HG02623 (cell line): Measurements from ENCODE around the gene CLN6.

Source experiments
- ATAC-seq: cut with Tn5 transposase; IDR thresholded peaks from one replicate; pipeline ENCODE4 v1.9.1; 2021; ENCODE audit warnings: moderate library complexity; ENCODE audit not compliant: unreplicated experiment

Gene CLN6

GRCh38 chr15:68229386-68230156 lies at the start of gene CLN6:
TSS of gene CLN6 (minus strand) at chr15:68229728. CDS start at chr15:68229584, 144 bp downstream.
- peak; percentile 65 for ATAC-seq

DNA sequence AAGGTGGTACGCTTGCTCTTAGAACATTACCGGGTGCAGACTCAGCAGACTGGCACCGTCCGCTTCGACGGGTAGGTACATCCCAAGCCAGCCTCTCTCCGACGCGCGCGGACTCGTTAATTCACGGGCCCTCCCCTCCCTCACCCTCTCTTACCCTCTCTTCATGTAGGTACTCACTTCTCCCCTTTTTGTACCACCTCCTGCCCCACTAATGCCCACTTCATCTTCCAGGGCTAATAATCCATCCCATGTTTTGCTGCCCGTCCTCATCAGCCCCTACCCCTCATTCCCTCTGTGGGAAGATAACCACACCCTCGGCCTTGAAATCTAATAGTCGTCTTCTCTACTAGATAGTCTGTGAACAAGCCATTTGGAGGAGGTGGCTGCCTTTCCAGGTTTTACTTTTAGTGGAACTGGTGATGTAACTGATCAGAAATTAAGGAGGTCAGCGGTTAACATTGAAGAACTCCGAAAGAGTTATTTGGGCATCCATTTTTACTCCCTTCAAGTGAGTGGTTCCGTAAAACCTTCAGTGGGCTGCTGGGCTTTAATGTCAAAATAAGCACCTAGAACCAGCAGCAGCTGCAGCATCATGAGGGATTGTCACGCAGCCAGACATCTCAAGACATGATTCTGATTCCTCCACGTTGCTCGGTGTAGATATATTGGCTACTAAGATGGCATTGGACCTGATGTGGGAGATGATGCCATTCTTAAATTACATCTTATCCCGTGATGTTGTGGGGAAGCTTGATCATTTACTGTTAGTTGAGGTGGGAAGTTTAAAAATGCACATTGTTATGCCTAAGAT lies 49.3 kb upstream of the CLN6 start:
- ATAC-seq, result no peak

DNA sequence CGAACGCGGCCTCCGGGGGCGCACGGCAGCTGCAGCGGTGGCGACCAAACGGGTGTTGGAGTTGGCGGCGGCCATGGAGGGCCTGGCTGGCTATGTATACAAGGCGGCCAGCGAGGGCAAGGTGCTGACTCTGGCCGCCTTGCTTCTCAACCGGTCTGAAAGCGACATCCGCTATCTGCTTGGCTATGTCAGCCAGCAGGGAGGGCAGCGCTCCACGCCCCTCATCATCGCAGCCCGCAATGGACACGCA lies 48.7 kb upstream of the CLN6 start:
- no peak for ATAC-seq

DNA sequence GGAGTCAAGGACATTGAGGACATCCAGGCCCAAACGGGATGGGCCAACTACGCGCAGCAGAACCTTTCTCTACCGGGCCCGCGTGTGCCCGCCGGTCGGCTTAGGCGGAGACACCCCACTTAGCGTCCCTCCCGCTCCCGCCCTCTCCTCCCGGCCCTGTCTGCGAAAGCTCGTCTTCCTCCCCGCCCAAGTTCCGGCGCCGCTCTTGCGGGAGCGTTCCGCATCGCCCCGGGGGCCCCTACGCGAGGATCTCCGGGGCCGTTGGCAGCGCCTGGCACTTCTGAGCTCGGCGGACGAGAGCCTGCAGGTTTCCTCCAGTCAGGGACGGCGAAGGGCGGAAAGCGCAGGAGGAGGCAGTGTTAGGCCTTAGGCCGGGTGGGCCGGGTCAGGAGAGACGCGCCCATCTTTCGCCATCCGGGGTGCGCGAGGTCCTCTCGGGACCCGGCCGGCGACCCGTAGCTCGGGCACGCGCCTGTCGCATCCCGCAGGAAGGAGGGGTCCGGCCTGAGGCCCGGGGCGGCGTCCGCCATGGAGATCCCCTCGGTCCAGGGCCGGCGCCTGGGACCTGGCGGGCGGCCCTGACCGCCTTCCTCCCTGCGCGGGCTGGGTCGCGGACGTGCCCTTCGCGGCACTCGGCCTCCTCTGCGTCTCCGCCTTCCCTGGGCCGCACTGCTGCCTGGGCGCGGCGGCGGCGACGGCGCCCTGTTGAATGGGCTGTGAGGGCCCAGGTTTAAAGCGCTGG lies 48.2 kb upstream of the CLN6 start, which contains the start of gene FEM1B:
FEM1B (plus strand) TSS at position 143 of the 742 bp plus-strand sequence. CDS start 673 bp downstream, outside the sequence.
- ATAC-seq, result peak; percentile 78

- ATAC-seq, result peak; percentile 2
These were observed 47.6 kb upstream of the CLN6 start for GRCh38 chr15:68277131-68277602.

DNA sequence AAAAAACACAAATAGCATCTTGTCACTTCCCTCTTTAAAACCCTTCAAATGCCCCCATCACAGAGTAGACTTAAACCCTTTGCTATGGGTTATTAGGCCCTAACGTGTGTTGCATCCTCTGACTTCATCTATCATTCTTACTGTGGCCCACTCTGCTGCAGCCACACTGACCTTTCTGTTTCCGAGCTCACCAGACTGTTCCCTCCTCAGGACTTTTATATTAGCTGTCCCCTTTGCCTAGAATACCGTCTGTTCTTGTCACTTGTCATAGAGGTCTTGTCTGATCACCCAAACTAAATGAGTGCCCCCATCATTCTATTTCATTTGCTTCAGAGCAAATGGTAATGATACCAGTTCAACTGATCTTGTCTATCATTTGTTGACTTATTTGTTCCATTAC lies 47.1 kb upstream of the CLN6 start:
- ATAC-seq, result no peak

DNA sequence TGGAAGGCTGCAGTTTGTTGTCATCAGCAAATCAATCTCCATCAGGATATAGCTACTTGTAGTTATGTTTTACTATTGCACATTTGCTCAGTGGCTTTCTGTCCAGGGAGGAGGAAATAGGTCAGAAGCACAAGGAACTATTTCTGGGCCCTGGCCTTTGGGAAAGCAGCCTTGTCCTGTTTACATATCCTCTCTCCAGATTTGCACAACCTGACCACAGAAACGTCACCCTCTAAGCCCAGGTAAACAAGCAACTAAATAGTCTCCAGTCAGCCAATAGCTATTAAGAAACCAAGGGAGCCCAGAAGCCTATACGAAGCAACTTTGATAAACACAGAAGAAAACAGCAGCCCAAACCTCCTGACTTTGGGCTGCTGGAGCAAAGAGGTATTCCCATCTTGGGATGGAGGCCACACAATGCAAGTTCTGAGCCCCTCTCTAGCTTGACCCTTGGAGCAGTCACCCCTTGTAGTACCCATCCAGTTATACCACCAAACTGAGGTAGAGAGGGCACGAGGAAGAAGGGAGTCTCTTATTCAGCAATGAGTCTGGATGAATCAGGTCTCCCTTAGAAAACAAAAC lies 45.7 kb upstream of the CLN6 start:
- ATAC-seq, result no peak

DNA sequence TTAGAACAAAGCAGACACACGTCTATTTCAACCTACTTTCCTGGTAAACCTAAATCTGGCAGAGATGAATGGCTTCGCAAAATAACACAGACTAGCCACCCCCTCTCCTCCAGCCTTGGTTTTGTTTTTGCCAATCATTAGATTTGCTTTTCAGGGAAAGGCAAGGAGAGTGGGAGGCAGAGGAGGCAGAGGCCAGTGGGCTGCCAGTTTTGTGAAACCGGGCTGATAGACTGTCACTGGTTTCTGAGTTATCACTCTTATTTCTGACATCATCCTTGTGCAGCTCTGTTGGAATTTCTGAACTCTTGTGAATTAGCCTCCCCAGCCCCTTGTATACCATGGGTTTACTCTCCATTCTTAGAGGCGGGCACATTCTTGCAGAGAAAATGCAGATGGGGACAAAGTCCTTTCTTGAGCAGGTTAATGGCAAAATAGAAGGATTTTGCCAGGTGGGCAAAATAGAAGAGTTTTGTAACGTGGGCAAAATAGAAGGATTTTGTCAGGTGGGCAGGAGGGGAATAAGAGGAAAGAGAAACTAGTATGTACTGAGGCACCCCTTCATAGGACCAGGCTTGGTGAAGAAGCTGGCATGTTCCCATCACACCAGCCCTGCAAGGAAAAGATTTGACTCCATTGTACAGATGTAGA lies 44.8 kb upstream of the CLN6 start:
- ATAC-seq, result no peak

- ATAC-seq, result no peak
These were observed 43.3 kb upstream of the CLN6 start for GRCh38 chr15:68272721-68273271.

GRCh38 chr15:68271854-68272471 lies 42.4 kb upstream of the CLN6 start:
- ATAC-seq, result no peak

DNA sequence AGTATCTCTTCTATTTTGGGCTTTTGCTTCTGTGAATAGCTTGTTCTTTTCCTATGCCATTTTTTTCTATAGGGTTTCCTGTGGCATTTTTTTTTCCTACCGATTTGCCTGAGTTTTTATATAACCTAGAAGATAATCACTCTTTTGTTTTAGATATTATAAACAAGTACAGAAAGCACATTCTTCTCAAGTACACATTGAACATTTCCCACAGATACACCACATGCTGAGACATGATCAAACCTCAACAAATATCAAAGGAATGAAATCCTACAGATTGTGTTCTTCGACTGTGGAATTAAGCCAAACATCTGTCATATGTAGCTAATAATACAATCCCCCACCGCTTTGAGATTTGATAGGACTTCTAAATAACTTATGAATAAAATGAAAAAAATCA lies 38.9 kb upstream of the CLN6 start:
- ATAC-seq, result no peak

DNA sequence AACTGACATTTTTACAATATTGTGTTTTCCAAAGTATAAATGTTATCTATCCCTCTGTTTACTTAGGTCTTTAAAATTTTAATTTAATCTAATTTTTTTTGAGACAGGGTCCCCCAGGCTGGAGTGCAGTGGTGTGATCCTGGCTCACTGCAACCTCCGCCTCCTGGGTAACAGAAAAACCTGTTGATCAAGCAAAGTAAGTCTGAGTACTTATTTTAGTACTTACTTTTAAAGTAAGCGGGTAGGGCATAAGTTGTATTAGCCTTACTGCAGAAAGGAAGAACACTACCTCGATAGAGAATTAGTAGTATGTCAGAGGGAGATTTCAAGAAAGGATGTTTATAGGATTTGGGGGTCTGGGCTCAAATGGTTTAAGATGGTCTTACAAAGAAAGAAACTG lies 36.1 kb upstream of the CLN6 start:
- no peak for ATAC-seq

- ATAC-seq, result no peak
These were observed 35.6 kb upstream of the CLN6 start for GRCh38 chr15:68265081-68265480.

GRCh38 chr15:68264282-68264681 lies 34.8 kb upstream of the CLN6 start:
- ATAC-seq, result no peak

DNA sequence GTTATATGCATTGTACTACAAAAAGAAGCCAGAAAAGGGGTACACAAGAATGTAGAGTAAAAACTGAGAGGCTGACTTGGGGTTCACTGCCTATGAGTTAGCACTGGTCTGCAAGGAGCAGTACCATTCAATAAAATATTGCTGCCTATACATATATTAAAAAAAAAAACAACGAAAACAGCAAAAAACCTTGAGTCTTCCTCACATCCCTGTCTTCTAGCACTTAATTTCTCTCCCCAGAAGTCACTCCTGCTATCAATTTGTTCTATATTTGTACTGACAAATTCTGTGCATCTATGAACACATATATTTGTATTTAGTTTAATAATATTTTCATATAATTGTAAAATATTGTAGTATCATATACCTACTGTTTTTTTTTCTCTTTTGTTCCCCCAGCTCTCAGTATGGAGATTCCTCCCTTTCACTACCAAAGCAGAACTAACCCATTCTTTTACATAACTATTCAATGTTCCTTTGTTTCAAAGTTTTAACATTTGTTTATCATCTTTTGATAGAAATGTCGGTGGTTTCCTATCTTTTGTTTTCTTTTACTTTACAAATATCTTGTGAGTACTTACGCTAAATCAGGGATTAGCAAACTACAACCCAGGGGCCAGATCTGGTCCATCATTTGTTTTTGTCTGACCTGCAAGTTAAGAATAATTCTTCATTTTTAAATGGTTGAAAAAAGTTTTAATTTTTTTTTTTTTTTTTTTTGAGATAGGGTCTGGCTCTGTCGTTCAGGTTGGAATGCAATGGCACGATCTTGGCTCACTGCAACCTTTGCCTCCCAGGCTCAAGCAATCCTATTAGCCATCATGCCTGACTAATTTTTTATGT lies 33.2 kb upstream of the CLN6 start:
- ATAC-seq, result no peak

GRCh38 chr15:68261980-68262379 lies 32.5 kb upstream of the CLN6 start:
- no peak for ATAC-seq

DNA sequence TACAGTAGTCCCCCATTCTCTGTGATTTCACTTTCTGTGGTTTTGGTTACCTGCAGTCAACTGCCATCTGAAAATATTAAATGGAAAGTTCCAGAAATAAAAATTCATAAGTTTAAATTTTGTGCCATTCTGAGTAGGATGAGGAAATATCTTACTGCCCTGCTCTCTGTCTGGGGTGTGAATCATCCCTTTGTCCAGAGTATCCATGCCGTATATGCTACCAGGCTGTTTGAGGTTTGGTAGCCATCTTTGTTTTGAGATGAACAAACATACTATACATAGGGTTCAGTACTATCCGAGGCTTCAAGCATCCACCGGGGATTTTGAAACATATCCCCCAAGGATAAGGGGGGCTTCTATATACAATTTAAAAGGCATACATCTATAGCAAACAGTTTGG lies 31.7 kb upstream of the CLN6 start:
- no peak for ATAC-seq

- no peak for ATAC-seq
These were observed 30.4 kb upstream of the CLN6 start for GRCh38 chr15:68259883-68260282.

DNA sequence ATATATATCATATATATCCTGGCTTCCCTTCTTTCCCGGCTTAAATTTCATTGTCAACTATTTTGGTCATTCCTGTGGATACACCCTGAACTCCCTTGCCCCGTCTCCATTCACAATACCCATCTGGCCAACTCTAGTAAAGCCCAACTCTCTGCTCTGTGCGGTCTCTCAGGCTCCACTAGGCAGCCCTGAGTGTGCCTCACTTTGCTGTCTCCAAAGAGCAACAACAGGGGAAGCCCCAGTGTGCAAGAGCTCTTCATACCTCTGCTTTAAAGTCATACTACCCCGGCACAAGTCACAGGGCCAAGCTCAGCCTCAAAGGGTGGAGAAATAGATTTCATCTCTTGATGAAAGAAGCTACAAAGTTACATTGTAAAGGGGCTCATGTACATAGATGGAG lies 29.2 kb upstream of the CLN6 start:
- ATAC-seq, result no peak
